ENCODE measurements around the gene RAB29.

Gene RAB29

GRCh38 chr1:205794011-205794730, 18.9 kb upstream of the RAB29 start:
- no peak for DNase-seq (ENCODE audit: low read depth)

GRCh38 chr1:205792961-205793673, 17.8 kb upstream of the RAB29 start:
- no peak for DNase-seq (ENCODE audit: low read depth)

- DNase-seq (ENCODE audit: low read depth): no peak
Measured at GRCh38 chr1:205792481-205792881, 17.2 kb upstream of the RAB29 start.

GRCh38 chr1:205791568-205792180, 16.4 kb upstream of the RAB29 start:
- peak; percentile 35 for DNase-seq (ENCODE audit: low read depth)

- DNase-seq (ENCODE audit: low read depth): no peak
Measured at GRCh38 chr1:205787287-205787916, 12.1 kb upstream of the RAB29 start.

- no peak for DNase-seq (ENCODE audit: low read depth)
Measured at GRCh38 chr1:205786601-205787000, 11.3 kb upstream of the RAB29 start.

GRCh38 chr1:205785446-205785845, 10.2 kb upstream of the RAB29 start:
- DNase-seq (ENCODE audit: low read depth): no peak

GRCh38 chr1:205783904-205784303, 8.6 kb upstream of the RAB29 start:
- no peak for DNase-seq (ENCODE audit: low read depth)

GRCh38 chr1:205783433-205783795, 8.1 kb upstream of the RAB29 start:
- DNase-seq (ENCODE audit: low read depth): no peak

- DNase-seq (ENCODE audit: low read depth): no peak
Measured at GRCh38 chr1:205782627-205783432, 7.5 kb upstream of the RAB29 start.

GRCh38 chr1:205780335-205780734, 5.1 kb upstream of the RAB29 start:
- DNase-seq (ENCODE audit: low read depth): no peak

GRCh38 chr1:205777994-205778393, 2.7 kb upstream of the RAB29 start:
- DNase-seq (ENCODE audit: low read depth): no peak

GRCh38 chr1:205775717-205776056, 405 bp upstream of the RAB29 start:
- no peak for DNase-seq (ENCODE audit: low read depth)

GRCh38 chr1:205774198-205775014, 876 bp downstream of the RAB29 start:
- DNase-seq (ENCODE audit: low read depth): peak; percentile 10

- DNase-seq (ENCODE audit: low read depth): no peak
Measured at GRCh38 chr1:205772607-205773032, 2.7 kb downstream of the RAB29 start.

- DNase-seq (ENCODE audit: low read depth): no peak
Measured at GRCh38 chr1:205770618-205771017, 4.7 kb downstream of the RAB29 start.

GRCh38 chr1:205769641-205770365, 5.5 kb downstream of the RAB29 start:
- DNase-seq (ENCODE audit: low read depth): no peak

- no peak for DNase-seq (ENCODE audit: low read depth)
Measured at GRCh38 chr1:205767248-205767647, 8.0 kb downstream of the RAB29 start.

- no peak for DNase-seq (ENCODE audit: low read depth)
Measured at GRCh38 chr1:205766570-205766969, 8.7 kb downstream of the RAB29 start.

- no peak for DNase-seq (ENCODE audit: low read depth)
Measured at GRCh38 chr1:205766038-205766437, 9.2 kb downstream of the RAB29 start.

- DNase-seq (ENCODE audit: low read depth): no peak
Measured at GRCh38 chr1:205764578-205764977, 10.7 kb downstream of the RAB29 start.
